Thymus (tissue), 11 donors: ENCODE results near the gene MED12L. TPM values are rescaled to one million over a fixed set of nuclear protein-coding genes. Genes with fewer than 3 reads are reported as not detected.

Source experiments
- DNase-seq, 9 donors: peaks; one replicate each; pipeline ENCODE4 v3.0.0-alpha.2; 2013; ENCODE audit warnings: low spot score in 9 of 9, low read depth in 6 of 9, missing footprints in 1 of 9
- H3K27ac ChIP-seq, 2 donors: one replicate each; pipeline ENCODE4 v1.5.1; 2013; ENCODE audit warnings: control low read depth in 1 of 2, low read depth in 1 of 2, low read length in 1 of 2, mild to moderate bottlenecking in 1 of 2, moderate library complexity in 1 of 2
- H3K27me3 ChIP-seq, 2 donors: one replicate each; pipeline ENCODE4 v1.5.1; 2013; ENCODE audit warnings: low read length in 1 of 2; ENCODE audit not compliant: control insufficient read depth in 2 of 2, insufficient read depth in 1 of 2
- H3K36me3 ChIP-seq, 2 donors: one replicate each; pipeline ENCODE4 v1.5.1; 2013; ENCODE audit warnings: low read length in 1 of 2, mild to moderate bottlenecking in 1 of 2, moderate library complexity in 1 of 2; ENCODE audit not compliant: control insufficient read depth in 2 of 2, insufficient read depth in 2 of 2
- H3K4me1 ChIP-seq, 2 donors: one replicate each; pipeline ENCODE4 v1.5.1; 2013; ENCODE audit warnings: low read length in 2 of 2; ENCODE audit not compliant: control insufficient read depth in 2 of 2, insufficient read depth in 2 of 2
- H3K4me3 ChIP-seq, 2 donors: one replicate each; pipeline ENCODE4 v1.5.1; 2013; ENCODE audit warnings: low read length in 2 of 2, control low read depth in 1 of 2, mild to moderate bottlenecking in 1 of 2
- H3K9me3 ChIP-seq, 2 donors: one replicate each; pipeline ENCODE4 v1.5.1; 2013; ENCODE audit warnings: low read length in 1 of 2, mild to moderate bottlenecking in 1 of 2; ENCODE audit not compliant: control insufficient read depth in 2 of 2, insufficient read depth in 1 of 2
- WGBS: extraction: QIAGEN DNeasy Blood & Tissue Kit; methylation state at CpG from one replicate; pipeline ENCODE4 v1.1.7; 2013; 5-methylcytosine and 5-hydroxymethylcytosine counted together
- polyA plus RNA-seq: library from polyadenylated mRNA; stranded (reverse); fragments of 200-250 nt; gene quantifications from one replicate; pipeline ENCODE4 v1.2.3, GENCODE V29; 2013
- total RNA-seq: library from RNA; stranded (reverse); fragments of 120-200 nt; gene quantifications from one replicate; pipeline ENCODE4 v1.2.4, GENCODE V29; 2013
- donor health status: healthy.

MED12L gene
- total and polyA plus RNA-seq, 2 donors = 0.30 to 1.7 TPM

- no peak for DNase-seq
- Histone ChIP-seq H3K36me3 (no peaks in the 10 kb centered on the region), H3K4me3 (no peak overlapping the region), H3K9me3 (no peaks in the 10 kb centered on the region), H3K27me3 (peaks cover 0 to 5% of the 10 kb centered on the region in 2 donors), H3K27ac (no peak overlapping the region), H3K4me1 (no peaks in the 10 kb centered on the region)
- WGBS = 87% methylated on average over 3 of the region's 3 CpGs
Observed at GRCh38 chr3:151459358-151459757, 373.9 kb downstream of the MED12L start.

GRCh38 chr3:151460228-151460627 is 374.8 kb downstream of the MED12L start:
- Histone ChIP-seq H3K27me3 (peaks cover 0 to 5% of the 10 kb centered on the region in 2 donors), H3K4me1 (no peaks in the 10 kb centered on the region), H3K36me3 (no peaks in the 10 kb centered on the region), H3K4me3 (peak overlapping the region; percentile 42 to 48), H3K9me3 (no peaks in the 10 kb centered on the region), H3K27ac (no peak overlapping the region)
- peak in 1 of 9 donors; percentile 10 for DNase-seq
- WGBS = 29% methylated on average over 2 of the region's 2 CpGs

- DNase-seq = peak in 4 of 9 donors; percentile 4 to 30 (median 14)
- 27% methylated on average over 40 of the region's 40 CpGs for WGBS
- no peak within 1 kb of the TSS for H3K27ac ChIP-seq
- H3K9me3 ChIP-seq = no peaks in the 10 kb centered on the region
- no peaks in the 10 kb centered on the region for H3K4me1 ChIP-seq
- H3K4me3 ChIP-seq = peak within 1 kb of the TSS; percentile 42 to 48
- no peaks in the 10 kb centered on the region for H3K36me3 ChIP-seq
- peaks cover 0 to 5% of the 10 kb centered on the region in 2 donors for H3K27me3 ChIP-seq
Observed at GRCh38 chr3:151460774-151461450, 375.4 kb downstream of the MED12L start, which contains the start of gene IGSF10. Gene IGSF10 (minus strand): TSS chr3:151461061. CDS start chr3:151458709, 2,352 bp downstream.

GRCh38 chr3:151462278-151462780 is 376.9 kb downstream of the MED12L start:
- no peaks in the 10 kb centered on the region for H3K36me3 ChIP-seq
- H3K9me3 ChIP-seq = no peaks in the 10 kb centered on the region
- 99% methylated on average over 6 of the region's 6 CpGs for WGBS
- peaks cover 0 to 5% of the 10 kb centered on the region in 2 donors for H3K27me3 ChIP-seq
- no peak overlapping the region for H3K4me3 ChIP-seq
- no peaks in the 10 kb centered on the region for H3K4me1 ChIP-seq
- no peak overlapping the region for H3K27ac ChIP-seq
- DNase-seq = no peak

GRCh38 chr3:151462991-151463390 is 377.5 kb downstream of the MED12L start:
- no peak overlapping the region for H3K27ac ChIP-seq
- no peaks in the 10 kb centered on the region for H3K36me3 ChIP-seq
- no peak overlapping the region for H3K4me3 ChIP-seq
- H3K27me3 ChIP-seq = peaks cover 0 to 5% of the 10 kb centered on the region in 2 donors
- no peaks in the 10 kb centered on the region for H3K4me1 ChIP-seq
- 93% methylated on average over 1 of the region's 1 CpG for WGBS
- DNase-seq = no peak
- no peaks in the 10 kb centered on the region for H3K9me3 ChIP-seq

- WGBS = 88% methylated on average over 1 of the region's 1 CpG
- Histone ChIP-seq H3K27me3 (no peaks in the 10 kb centered on the region), H3K4me1 (no peaks in the 10 kb centered on the region), H3K4me3 (no peak overlapping the region), H3K36me3 (no peaks in the 10 kb centered on the region), H3K27ac (no peak overlapping the region), H3K9me3 (no peaks in the 10 kb centered on the region)
- no peak for DNase-seq
Observed at GRCh38 chr3:151467069-151467468, 381.6 kb downstream of the MED12L start.

- H3K36me3 ChIP-seq = no peaks in the 10 kb centered on the region
- DNase-seq = peak; percentile 19 to 71 (median 40)
- H3K27ac ChIP-seq = no peak overlapping the region
- no peaks in the 10 kb centered on the region for H3K27me3 ChIP-seq
- H3K4me1 ChIP-seq = no peaks in the 10 kb centered on the region
- WGBS = 70% methylated on average over 9 of the region's 9 CpGs
- no peaks in the 10 kb centered on the region for H3K9me3 ChIP-seq
- H3K4me3 ChIP-seq = no peak overlapping the region
Observed at GRCh38 chr3:151468284-151468917, 382.9 kb downstream of the MED12L start.

GRCh38 chr3:151476344-151477018 is 391.0 kb downstream of the MED12L start:
- H3K4me3 ChIP-seq = no peak overlapping the region
- no peaks in the 10 kb centered on the region for H3K36me3 ChIP-seq
- no peaks in the 10 kb centered on the region for H3K9me3 ChIP-seq
- no peak overlapping the region for H3K27ac ChIP-seq
- no peak for DNase-seq
- 95% methylated on average over 7 of the region's 7 CpGs for WGBS
- H3K27me3 ChIP-seq = no peaks in the 10 kb centered on the region
- no peaks in the 10 kb centered on the region for H3K4me1 ChIP-seq
